Placental epithelial cell (primary cell): Measurements from ENCODE around the gene LRIF1. TPM values are rescaled to one million over a fixed set of nuclear protein-coding genes. Genes with fewer than 3 reads are reported as not detected.

Experiments used
- total RNA-seq: library from RNA; depleted of rRNA; stranded (reverse); fragments of >200 nt; gene quantifications from 2 replicates; pipeline ENCODE4 v1.2.3, GENCODE V29; 2012

The LRIF1 gene
- 11.4 and 13.3 TPM in 2 replicates for total RNA-seq

GRCh38 chr1:110963691-110964454, at the start of gene LRIF1:
Gene LRIF1, minus strand, starts transcription at chr1:110963922. Its CDS starts 234 bp downstream, at chr1:110963688.

Other genes with a start within 250 kb of the LRIF1 start
- gene CD53, start 90.8 kb downstream of the LRIF1 start, total RNA-seq = not detected in 2 replicates
- gene DRAM2, start 176.2 kb upstream of the LRIF1 start, total RNA-seq = 73.0 and 107 TPM in 2 replicates
- 34.9 and 51.8 TPM in 2 replicates for gene CEPT1, start 176.3 kb upstream of the LRIF1 start, total RNA-seq
- 75.4 and 93.4 TPM in 2 replicates for gene DENND2D, start 236.7 kb upstream of the LRIF1 start, total RNA-seq